Measurements from ENCODE around the gene RASSF5. TPM values are rescaled to one million over a fixed set of nuclear protein-coding genes. Genes with fewer than 3 reads are reported as not detected.
A peak's percentile ranks its signal among the peaks of the same experiment; 100 is the strongest.

RASSF5 gene
- polyA plus RNA-seq, 1 donor from 2014 or later = 4.0 TPM

- Histone ChIP-seq H3K9me2 (ENCODE audit: insufficient read depth, low read length) (no peaks in the 10 kb centered on the region), H3K27me3 (ENCODE audit: insufficient read depth, low read depth, low read length) (no peaks in the 10 kb centered on the region), H2AFZ (ENCODE audit: low read depth, low read length) (peak overlapping the region; percentile 57), H3K9me3 (ENCODE audit: low read length) (no peaks in the 10 kb centered on the region), H3K36me3 (ENCODE audit: insufficient read depth, low read length) (no peaks in the 10 kb centered on the region), H3K79me2 (replicated peaks; ENCODE audit: insufficient read depth, low read length) (no peaks in the 10 kb centered on the region), H3K27ac (ENCODE audit: low read length) (peak overlapping the region; percentile 56), H3K9ac (ENCODE audit: low read length) (peak overlapping the region; percentile 78), H3F3A (ENCODE audit: insufficient read depth, low read length, poor library complexity, severe bottlenecking) (no peaks in the 10 kb centered on the region), H3K4me3 (ENCODE audit: low read length) (peak overlapping the region; percentile 76), H4K20me1 (ENCODE audit: insufficient read depth) (no peaks in the 10 kb centered on the region), H3K4me2 (ENCODE audit: low read length) (peak overlapping the region; percentile 67)
- no peak for TF ChIP-seq RAD21 (conservative IDR thresholded peaks at IDR 0.05)
- TF ChIP-seq REST (IDR thresholded peaks at IDR 0.05; ENCODE audit: borderline replicate concordance) = no peak
- peak; percentile 12 for TF ChIP-seq TAF1 (IDR thresholded peaks at IDR 0.05; ENCODE audit: low read depth)
- peak; percentile 25 for TF ChIP-seq SMC3 (conservative IDR thresholded peaks at IDR 0.05; ENCODE audit: poor library complexity)
- TF ChIP-seq CTCF (IDR thresholded peaks at IDR 0.05; ENCODE audit: poor library complexity, severe bottlenecking) = peak; percentile 20
- TF ChIP-seq EZH2 (IDR thresholded peaks at IDR 0.05; ENCODE audit: borderline replicate concordance, insufficient read depth, low read length, poor library complexity, severe bottlenecking) = no peak
Observed at GRCh38 chr1:206556750-206557635, 49.7 kb downstream of the RASSF5 start.

- Histone ChIP-seq H3K9me3 (ENCODE audit: low read length) (no peaks in the 10 kb centered on the region), H3F3A (ENCODE audit: insufficient read depth, low read length, poor library complexity, severe bottlenecking) (no peaks in the 10 kb centered on the region), H3K9me2 (ENCODE audit: insufficient read depth, low read length) (no peaks in the 10 kb centered on the region), H3K36me3 (ENCODE audit: insufficient read depth, low read length) (no peaks in the 10 kb centered on the region), H3K4me3 (ENCODE audit: low read length) (peak overlapping the region; percentile 76), H4K20me1 (ENCODE audit: insufficient read depth) (no peaks in the 10 kb centered on the region), H3K9ac (ENCODE audit: low read length) (peak overlapping the region; percentile 78), H3K79me2 (replicated peaks; ENCODE audit: insufficient read depth, low read length) (no peaks in the 10 kb centered on the region), H3K27me3 (ENCODE audit: insufficient read depth, low read depth, low read length) (no peaks in the 10 kb centered on the region), H3K4me2 (ENCODE audit: low read length) (peak overlapping the region; percentile 67), H3K27ac (ENCODE audit: low read length) (peak overlapping the region; percentile 56), H2AFZ (ENCODE audit: low read depth, low read length) (peak overlapping the region; percentile 57)
- TF ChIP-seq RAD21 (conservative IDR thresholded peaks at IDR 0.05) = no peak
- TF ChIP-seq REST (IDR thresholded peaks at IDR 0.05; ENCODE audit: borderline replicate concordance) = no peak
- no peak for TF ChIP-seq TAF1 (IDR thresholded peaks at IDR 0.05; ENCODE audit: low read depth)
- TF ChIP-seq MXI1 (conservative IDR thresholded peaks at IDR 0.05; ENCODE audit: poor library complexity, severe bottlenecking) = no peak
Observed at GRCh38 chr1:206557636-206558473, 50.5 kb downstream of the RASSF5 start.

Data from neural cell (in vitro differentiated cells).